HepG2 (cell line): ENCODE data around the gene AUNIP. TPM values are rescaled to one million over a fixed set of nuclear protein-coding genes. Genes with fewer than 3 reads are reported as not detected.

Experiments used
- ARID2 ChIP-seq: sonication (generic); formaldehyde crosslinking; IDR thresholded peaks from 2 replicates; pipeline ENCODE4 v1.8.1; 2022; ENCODE audit warnings: mild to moderate bottlenecking, missing genetic modification reagents, borderline replicate concordance
- BCL6 ChIP-seq: IDR thresholded peaks from 2 replicates; pipeline ENCODE4 v1.6.1; 2016; ENCODE audit warnings: missing genetic modification reagents, missing compliant biosample characterization
- CEBPG ChIP-seq: IDR thresholded peaks from 2 replicates; pipeline ENCODE4 v1.6.1; 2016
- FOSL1 ChIP-seq: sonication (generic); formaldehyde crosslinking; IDR thresholded peaks from 2 replicates; pipeline ENCODE4 v1.9.0; 2021; ENCODE audit warnings: missing genetic modification reagents, borderline replicate concordance
- GTF2F1 ChIP-seq: fragments of 150-350 bp; IDR thresholded peaks from 2 replicates; pipeline ENCODE4 v1.6.1; 2014; ENCODE audit warnings: low read length
- HNF1B ChIP-seq: sonication (generic); formaldehyde crosslinking; IDR thresholded peaks from 2 replicates; pipeline ENCODE4 v1.5.1; 2020; ENCODE audit warnings: mild to moderate bottlenecking, moderate library complexity, missing genetic modification reagents
- MATR3 ChIP-seq: sonication (generic); formaldehyde crosslinking; IDR thresholded peaks from 2 replicates; pipeline ENCODE4 v1.4.0; 2020; ENCODE audit warnings: missing genetic modification reagents
- PRDM10 ChIP-seq: sonication (generic); formaldehyde crosslinking; IDR thresholded peaks from 2 replicates; pipeline ENCODE4 v1.4.0; 2020; ENCODE audit warnings: low read depth, missing genetic modification reagents
- SALL1 ChIP-seq: sonication (generic); formaldehyde crosslinking; IDR thresholded peaks from 2 replicates; pipeline ENCODE4 v1.8.0; 2022; ENCODE audit warnings: mild to moderate bottlenecking, missing genetic modification reagents
- SALL2 ChIP-seq: sonication (generic); formaldehyde crosslinking; IDR thresholded peaks from 2 replicates; pipeline ENCODE4 v1.8.1; 2023; ENCODE audit warnings: mild to moderate bottlenecking, missing genetic modification reagents, inconsistent platforms
- SMAD9 ChIP-seq: sonication (generic); formaldehyde crosslinking; IDR thresholded peaks from 2 replicates; pipeline ENCODE4 v1.5.1; 2020; ENCODE audit warnings: mild to moderate bottlenecking, missing genetic modification reagents
- TCF7 ChIP-seq: sonication (generic); IDR thresholded peaks from 2 replicates; pipeline ENCODE4 v1.6.1; 2016; ENCODE audit warnings: antibody characterized with exemption, low read depth
- TEAD3 ChIP-seq: optimal IDR thresholded peaks from 2 replicates; pipeline ENCODE3; 2016; ENCODE audit warnings: borderline replicate concordance
- ZFY ChIP-seq: sonication (generic); formaldehyde crosslinking; IDR thresholded peaks from 2 replicates; pipeline ENCODE4 v1.4.0; 2020; ENCODE audit warnings: missing genetic modification reagents
- ZNF274 ChIP-seq: sonication (generic); formaldehyde crosslinking; IDR thresholded peaks from 2 replicates; pipeline ENCODE4 v1.5.1; 2020; ENCODE audit warnings: mild to moderate bottlenecking, missing genetic modification reagents
- ZNF543 ChIP-seq: sonication (generic); formaldehyde crosslinking; IDR thresholded peaks from 2 replicates; pipeline ENCODE4 v1.4.0; 2020; ENCODE audit warnings: mild to moderate bottlenecking, missing genetic modification reagents
- ZNF75D ChIP-seq: sonication (generic); formaldehyde crosslinking; IDR thresholded peaks from 2 replicates; pipeline ENCODE4 v1.8.1; 2023; ENCODE audit warnings: missing genetic modification reagents, mild to moderate bottlenecking, borderline replicate concordance
- polyA plus RNA-seq, 8 experiments: library from polyadenylated mRNA; depleted of rRNA in 3 of 8; stranded (reverse) in 7 of 8; unstranded in 1 of 8; fragments of >200 nt; fragmentation: Illumina TruSeq in 4 of 8; extraction: Trizol in 4 of 8; gene quantifications; 2 replicates each; pipeline versions ENCODE4 v1.2.1 to v1.2.3, GENCODE V29; 2011 to 2016; ENCODE audit warnings: low read depth in 4 of 8, missing spikeins in 1 of 8, mixed read lengths in 1 of 8; ENCODE audit not compliant: insufficient read depth in 1 of 8
- total RNA-seq, 5 experiments: library from RNA; depleted of rRNA; stranded (reverse); fragments of >200 nt; fragmentation: Illumina TruSeq; extraction: Trizol; gene quantifications; 2 replicates each; pipeline ENCODE4 v1.2.3, GENCODE V29; 2016; ENCODE audit warnings: low read depth in 1 of 5
- TF ChIP-seq, protein P1 (sequence below): IDR thresholded peaks from 2 replicates; pipeline ENCODE4 v1.6.1; 2012; ENCODE audit warnings: inconsistent platforms
- TF ChIP-seq, protein P2 (sequence below): sonication (generic); formaldehyde crosslinking; IDR thresholded peaks from 2 replicates; pipeline ENCODE4 v1.5.0; 2020; ENCODE audit warnings: missing genetic modification reagents
- TF ChIP-seq, protein P3 (sequence below): sonication (generic); formaldehyde crosslinking; IDR thresholded peaks from 2 replicates; pipeline ENCODE4 v1.5.1; 2020; ENCODE audit warnings: mild to moderate bottlenecking, missing genetic modification reagents, moderate library complexity

The AUNIP gene
- total and polyA plus RNA-seq, 2 of the 13 experiments (the other 11 are each of a cell fraction or from before 2014, with no cell fraction given), result 3.8 to 12.3 TPM

GRCh38 chr1:25909040-25909439 is 49.8 kb upstream of the AUNIP start (continued):
- TF ChIP-seq ARID2 (CRISPR knock-in tag), result no peak
- peak; percentile 55 for TF ChIP-seq BCL6 (CRISPR knock-in tag)
- peak; percentile 44 for TF ChIP-seq TEAD3 (CRISPR knock-in tag)
- TF ChIP-seq CEBPG, result no peak
- no peak for TF ChIP-seq HNF1B
- TF ChIP-seq, protein P1, sequence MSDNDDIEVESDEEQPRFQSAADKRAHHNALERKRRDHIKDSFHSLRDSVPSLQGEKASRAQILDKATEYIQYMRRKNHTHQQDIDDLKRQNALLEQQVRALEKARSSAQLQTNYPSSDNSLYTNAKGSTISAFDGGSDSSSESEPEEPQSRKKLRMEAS, result peak; percentile 61
- peak; percentile 17; the same call in 1 of the 2 replicates for TF ChIP-seq ZFY (CRISPR knock-in tag)
- peak; percentile 34 for TF ChIP-seq SALL1 (CRISPR knock-in tag)
- no peak for TF ChIP-seq PRDM10
- TF ChIP-seq, protein P2, sequence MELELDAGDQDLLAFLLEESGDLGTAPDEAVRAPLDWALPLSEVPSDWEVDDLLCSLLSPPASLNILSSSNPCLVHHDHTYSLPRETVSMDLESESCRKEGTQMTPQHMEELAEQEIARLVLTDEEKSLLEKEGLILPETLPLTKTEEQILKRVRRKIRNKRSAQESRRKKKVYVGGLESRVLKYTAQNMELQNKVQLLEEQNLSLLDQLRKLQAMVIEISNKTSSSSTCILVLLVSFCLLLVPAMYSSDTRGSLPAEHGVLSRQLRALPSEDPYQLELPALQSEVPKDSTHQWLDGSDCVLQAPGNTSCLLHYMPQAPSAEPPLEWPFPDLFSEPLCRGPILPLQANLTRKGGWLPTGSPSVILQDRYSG (CRISPR knock-in tag), result no peak
- TF ChIP-seq, protein P3, sequence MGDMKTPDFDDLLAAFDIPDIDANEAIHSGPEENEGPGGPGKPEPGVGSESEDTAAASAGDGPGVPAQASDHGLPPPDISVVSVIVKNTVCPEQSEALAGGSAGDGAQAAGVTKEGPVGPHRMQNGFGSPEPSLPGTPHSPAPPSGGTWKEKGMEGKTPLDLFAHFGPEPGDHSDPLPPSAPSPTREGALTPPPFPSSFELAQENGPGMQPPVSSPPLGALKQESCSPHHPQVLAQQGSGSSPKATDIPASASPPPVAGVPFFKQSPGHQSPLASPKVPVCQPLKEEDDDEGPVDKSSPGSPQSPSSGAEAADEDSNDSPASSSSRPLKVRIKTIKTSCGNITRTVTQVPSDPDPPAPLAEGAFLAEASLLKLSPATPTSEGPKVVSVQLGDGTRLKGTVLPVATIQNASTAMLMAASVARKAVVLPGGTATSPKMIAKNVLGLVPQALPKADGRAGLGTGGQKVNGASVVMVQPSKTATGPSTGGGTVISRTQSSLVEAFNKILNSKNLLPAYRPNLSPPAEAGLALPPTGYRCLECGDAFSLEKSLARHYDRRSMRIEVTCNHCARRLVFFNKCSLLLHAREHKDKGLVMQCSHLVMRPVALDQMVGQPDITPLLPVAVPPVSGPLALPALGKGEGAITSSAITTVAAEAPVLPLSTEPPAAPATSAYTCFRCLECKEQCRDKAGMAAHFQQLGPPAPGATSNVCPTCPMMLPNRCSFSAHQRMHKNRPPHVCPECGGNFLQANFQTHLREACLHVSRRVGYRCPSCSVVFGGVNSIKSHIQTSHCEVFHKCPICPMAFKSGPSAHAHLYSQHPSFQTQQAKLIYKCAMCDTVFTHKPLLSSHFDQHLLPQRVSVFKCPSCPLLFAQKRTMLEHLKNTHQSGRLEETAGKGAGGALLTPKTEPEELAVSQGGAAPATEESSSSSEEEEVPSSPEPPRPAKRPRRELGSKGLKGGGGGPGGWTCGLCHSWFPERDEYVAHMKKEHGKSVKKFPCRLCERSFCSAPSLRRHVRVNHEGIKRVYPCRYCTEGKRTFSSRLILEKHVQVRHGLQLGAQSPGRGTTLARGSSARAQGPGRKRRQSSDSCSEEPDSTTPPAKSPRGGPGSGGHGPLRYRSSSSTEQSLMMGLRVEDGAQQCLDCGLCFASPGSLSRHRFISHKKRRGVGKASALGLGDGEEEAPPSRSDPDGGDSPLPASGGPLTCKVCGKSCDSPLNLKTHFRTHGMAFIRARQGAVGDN (CRISPR knock-in tag), result peak; percentile 49
- TF ChIP-seq MATR3, result no peak
- TF ChIP-seq ZNF274 (CRISPR knock-in tag), result no peak
- no peak for TF ChIP-seq ZNF75D (CRISPR knock-in tag)
- 0 out of 2 replicates have a peak, but pooled peaks have one; percentile 33 for TF ChIP-seq TCF7
- TF ChIP-seq ZNF543 (CRISPR knock-in tag), result no peak
- no peak for TF ChIP-seq GTF2F1
- TF ChIP-seq FOSL1 (CRISPR knock-in tag), result no peak
- no peak for TF ChIP-seq SALL2
- TF ChIP-seq SMAD9, result no peak
